ENCODE results near the gene PAPPA2.

The PAPPA2 gene

DNA sequence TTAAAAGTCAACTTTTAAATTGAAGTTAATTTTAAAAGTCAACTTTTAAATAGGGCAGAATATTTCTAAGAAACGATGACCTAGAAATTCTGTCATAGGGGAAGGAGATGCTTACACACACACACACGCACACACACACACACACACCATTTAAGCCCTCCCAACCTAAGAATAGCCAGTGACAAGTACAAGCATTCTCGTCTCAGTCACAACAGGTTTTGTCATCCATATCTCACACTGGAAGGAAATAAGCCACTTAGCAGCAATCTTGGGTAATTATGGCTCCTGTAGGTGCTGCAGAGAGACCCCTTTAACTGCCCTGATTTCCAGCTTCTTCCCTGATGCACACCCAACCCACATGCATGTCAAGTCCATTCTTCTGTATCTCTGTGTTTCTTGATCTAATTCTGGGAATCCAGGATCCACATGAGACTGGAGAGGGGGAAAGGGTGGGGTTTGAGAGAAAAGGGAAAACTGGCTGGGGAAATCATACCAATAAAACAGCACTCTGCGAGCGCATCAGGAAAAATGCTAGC is 338.1 kb downstream of the PAPPA2 start:
- H3K27ac ChIP-seq (ENCODE audit: extremely low read depth, low read depth, low read length): no peak overlapping the region
- H3K4me1 ChIP-seq (ENCODE audit: control insufficient read depth, insufficient read depth, low read length): no peaks in the 10 kb centered on the region
- no peak for TF ChIP-seq ZNF530 (tag by site-specific recombination; IDR thresholded peaks at IDR 0.05; ENCODE audit: low read depth)
- TF ChIP-seq, protein P1, sequence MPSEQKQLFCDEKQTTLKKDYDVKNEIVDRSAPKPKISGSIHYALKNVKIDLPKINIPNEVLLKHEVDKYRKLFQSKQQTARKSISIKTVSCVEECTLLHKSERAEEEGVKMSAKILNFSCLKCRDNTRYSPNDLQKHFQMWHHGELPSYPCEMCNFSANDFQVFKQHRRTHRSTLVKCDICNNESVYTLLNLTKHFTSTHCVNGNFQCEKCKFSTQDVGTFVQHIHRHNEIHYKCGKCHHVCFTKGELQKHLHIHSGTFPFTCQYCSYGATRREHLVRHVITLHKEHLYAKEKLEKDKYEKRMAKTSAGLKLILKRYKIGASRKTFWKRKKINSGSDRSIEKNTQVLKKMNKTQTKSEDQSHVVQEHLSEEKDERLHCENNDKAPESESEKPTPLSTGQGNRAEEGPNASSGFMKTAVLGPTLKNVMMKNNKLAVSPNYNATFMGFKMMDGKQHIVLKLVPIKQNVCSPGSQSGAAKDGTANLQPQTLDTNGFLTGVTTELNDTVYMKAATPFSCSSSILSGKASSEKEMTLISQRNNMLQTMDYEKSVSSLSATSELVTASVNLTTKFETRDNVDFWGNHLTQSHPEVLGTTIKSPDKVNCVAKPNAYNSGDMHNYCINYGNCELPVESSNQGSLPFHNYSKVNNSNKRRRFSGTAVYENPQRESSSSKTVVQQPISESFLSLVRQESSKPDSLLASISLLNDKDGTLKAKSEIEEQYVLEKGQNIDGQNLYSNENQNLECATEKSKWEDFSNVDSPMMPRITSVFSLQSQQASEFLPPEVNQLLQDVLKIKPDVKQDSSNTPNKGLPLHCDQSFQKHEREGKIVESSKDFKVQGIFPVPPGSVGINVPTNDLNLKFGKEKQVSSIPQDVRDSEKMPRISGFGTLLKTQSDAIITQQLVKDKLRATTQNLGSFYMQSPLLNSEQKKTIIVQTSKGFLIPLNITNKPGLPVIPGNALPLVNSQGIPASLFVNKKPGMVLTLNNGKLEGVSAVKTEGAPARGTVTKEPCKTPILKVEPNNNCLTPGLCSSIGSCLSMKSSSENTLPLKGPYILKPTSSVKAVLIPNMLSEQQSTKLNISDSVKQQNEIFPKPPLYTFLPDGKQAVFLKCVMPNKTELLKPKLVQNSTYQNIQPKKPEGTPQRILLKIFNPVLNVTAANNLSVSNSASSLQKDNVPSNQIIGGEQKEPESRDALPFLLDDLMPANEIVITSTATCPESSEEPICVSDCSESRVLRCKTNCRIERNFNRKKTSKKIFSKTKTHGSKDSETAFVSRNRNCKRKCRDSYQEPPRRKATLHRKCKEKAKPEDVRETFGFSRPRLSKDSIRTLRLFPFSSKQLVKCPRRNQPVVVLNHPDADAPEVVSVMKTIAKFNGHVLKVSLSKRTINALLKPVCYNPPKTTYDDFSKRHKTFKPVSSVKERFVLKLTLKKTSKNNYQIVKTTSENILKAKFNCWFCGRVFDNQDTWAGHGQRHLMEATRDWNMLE (tag by site-specific recombination; conservative IDR thresholded peaks at IDR 0.05; ENCODE audit: low read depth): no peak
- TF ChIP-seq SCRT1 (tag by site-specific recombination; IDR thresholded peaks at IDR 0.05; ENCODE audit: borderline replicate concordance): no peak
- TF ChIP-seq ZNF174 (tag by site-specific recombination; IDR thresholded peaks at IDR 0.05): no peak
- TF ChIP-seq, protein P2, sequence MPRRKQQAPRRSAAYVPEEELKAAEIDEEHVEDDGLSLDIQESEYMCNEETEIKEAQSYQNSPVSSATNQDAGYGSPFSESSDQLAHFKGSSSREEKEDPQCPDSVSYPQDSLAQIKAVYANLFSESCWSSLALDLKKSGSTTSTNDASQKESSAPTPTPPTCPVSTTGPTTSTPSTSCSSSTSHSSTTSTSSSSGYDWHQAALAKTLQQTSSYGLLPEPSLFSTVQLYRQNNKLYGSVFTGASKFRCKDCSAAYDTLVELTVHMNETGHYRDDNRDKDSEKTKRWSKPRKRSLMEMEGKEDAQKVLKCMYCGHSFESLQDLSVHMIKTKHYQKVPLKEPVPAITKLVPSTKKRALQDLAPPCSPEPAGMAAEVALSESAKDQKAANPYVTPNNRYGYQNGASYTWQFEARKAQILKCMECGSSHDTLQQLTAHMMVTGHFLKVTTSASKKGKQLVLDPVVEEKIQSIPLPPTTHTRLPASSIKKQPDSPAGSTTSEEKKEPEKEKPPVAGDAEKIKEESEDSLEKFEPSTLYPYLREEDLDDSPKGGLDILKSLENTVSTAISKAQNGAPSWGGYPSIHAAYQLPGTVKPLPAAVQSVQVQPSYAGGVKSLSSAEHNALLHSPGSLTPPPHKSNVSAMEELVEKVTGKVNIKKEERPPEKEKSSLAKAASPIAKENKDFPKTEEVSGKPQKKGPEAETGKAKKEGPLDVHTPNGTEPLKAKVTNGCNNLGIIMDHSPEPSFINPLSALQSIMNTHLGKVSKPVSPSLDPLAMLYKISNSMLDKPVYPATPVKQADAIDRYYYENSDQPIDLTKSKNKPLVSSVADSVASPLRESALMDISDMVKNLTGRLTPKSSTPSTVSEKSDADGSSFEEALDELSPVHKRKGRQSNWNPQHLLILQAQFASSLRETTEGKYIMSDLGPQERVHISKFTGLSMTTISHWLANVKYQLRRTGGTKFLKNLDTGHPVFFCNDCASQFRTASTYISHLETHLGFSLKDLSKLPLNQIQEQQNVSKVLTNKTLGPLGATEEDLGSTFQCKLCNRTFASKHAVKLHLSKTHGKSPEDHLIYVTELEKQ (tag by site-specific recombination; IDR thresholded peaks at IDR 0.05; ENCODE audit: borderline replicate concordance): no peak
- no peak for TF ChIP-seq ZNF121 (tag by site-specific recombination; IDR thresholded peaks at IDR 0.05)
- no peak for TF ChIP-seq ZNF707 (tag by site-specific recombination; IDR thresholded peaks at IDR 0.05)
- TF ChIP-seq, protein P3, sequence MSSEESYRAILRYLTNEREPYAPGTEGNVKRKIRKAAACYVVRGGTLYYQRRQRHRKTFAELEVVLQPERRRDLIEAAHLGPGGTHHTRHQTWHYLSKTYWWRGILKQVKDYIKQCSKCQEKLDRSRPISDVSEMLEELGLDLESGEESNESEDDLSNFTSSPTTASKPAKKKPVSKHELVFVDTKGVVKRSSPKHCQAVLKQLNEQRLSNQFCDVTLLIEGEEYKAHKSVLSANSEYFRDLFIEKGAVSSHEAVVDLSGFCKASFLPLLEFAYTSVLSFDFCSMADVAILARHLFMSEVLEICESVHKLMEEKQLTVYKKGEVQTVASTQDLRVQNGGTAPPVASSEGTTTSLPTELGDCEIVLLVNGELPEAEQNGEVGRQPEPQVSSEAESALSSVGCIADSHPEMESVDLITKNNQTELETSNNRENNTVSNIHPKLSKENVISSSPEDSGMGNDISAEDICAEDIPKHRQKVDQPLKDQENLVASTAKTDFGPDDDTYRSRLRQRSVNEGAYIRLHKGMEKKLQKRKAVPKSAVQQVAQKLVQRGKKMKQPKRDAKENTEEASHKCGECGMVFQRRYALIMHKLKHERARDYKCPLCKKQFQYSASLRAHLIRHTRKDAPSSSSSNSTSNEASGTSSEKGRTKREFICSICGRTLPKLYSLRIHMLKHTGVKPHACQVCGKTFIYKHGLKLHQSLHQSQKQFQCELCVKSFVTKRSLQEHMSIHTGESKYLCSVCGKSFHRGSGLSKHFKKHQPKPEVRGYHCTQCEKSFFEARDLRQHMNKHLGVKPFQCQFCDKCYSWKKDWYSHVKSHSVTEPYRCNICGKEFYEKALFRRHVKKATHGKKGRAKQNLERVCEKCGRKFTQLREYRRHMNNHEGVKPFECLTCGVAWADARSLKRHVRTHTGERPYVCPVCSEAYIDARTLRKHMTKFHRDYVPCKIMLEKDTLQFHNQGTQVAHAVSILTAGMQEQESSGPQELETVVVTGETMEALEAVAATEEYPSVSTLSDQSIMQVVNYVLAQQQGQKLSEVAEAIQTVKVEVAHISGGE (tag by site-specific recombination; conservative IDR thresholded peaks at IDR 0.05; ENCODE audit: low read depth): no peak
- no peak for TF ChIP-seq ZNF423 (tag by site-specific recombination; IDR thresholded peaks at IDR 0.05)
- no peak for TF ChIP-seq ZNF16 (tag by site-specific recombination; IDR thresholded peaks at IDR 0.05; ENCODE audit: low read depth)
- no peak for TF ChIP-seq ZBTB17 (tag by site-specific recombination; IDR thresholded peaks at IDR 0.05)
- TF ChIP-seq, protein P4, sequence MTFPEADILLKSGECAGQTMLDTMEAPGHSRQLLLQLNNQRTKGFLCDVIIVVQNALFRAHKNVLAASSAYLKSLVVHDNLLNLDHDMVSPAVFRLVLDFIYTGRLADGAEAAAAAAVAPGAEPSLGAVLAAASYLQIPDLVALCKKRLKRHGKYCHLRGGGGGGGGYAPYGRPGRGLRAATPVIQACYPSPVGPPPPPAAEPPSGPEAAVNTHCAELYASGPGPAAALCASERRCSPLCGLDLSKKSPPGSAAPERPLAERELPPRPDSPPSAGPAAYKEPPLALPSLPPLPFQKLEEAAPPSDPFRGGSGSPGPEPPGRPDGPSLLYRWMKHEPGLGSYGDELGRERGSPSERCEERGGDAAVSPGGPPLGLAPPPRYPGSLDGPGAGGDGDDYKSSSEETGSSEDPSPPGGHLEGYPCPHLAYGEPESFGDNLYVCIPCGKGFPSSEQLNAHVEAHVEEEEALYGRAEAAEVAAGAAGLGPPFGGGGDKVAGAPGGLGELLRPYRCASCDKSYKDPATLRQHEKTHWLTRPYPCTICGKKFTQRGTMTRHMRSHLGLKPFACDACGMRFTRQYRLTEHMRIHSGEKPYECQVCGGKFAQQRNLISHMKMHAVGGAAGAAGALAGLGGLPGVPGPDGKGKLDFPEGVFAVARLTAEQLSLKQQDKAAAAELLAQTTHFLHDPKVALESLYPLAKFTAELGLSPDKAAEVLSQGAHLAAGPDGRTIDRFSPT (tag by site-specific recombination; IDR thresholded peaks at IDR 0.05): no peak
- H3K9me3 ChIP-seq (ENCODE audit: control insufficient read depth, insufficient read depth, low read depth, low read length): no peaks in the 10 kb centered on the region
- H3K4me3 ChIP-seq (ENCODE audit: low read depth, low read length): no peak overlapping the region
- CTCF ChIA-PET: interaction anchor here (1.0 kb wide), 1 partner anchor 29 kb away, joined by 4 read pairs; no protein-coding TSS in a partner anchor
- H3K36me3 ChIP-seq (ENCODE audit: control insufficient read depth in 2 of 2, insufficient read depth in 1 of 2, low read length in 2 of 2): no peaks in the 10 kb centered on the region
- POLR2A ChIA-PET: no interaction called here
